ENCODE data around the gene GPR176. TPM values are rescaled to one million over a fixed set of nuclear protein-coding genes. Genes with fewer than 3 reads are reported as not detected.

Gene GPR176
- total RNA-seq, 1 donor from 2014 or later, result 21.1 TPM

- Mint-ChIP-seq H3K9me3 (ENCODE audit: unreplicated experiment) (no peaks in the 10 kb centered on the region), H3K27me3 (ENCODE audit: unreplicated experiment) (no peaks in the 10 kb centered on the region), H3K4me1 (ENCODE audit: unreplicated experiment) (peaks cover 40% of the 10 kb centered on the region), H3K27ac (ENCODE audit: unreplicated experiment) (peak overlapping the region; percentile 95), H3K4me3 (ENCODE audit: unreplicated experiment) (peak overlapping the region; percentile 95), H3K36me3 (ENCODE audit: unreplicated experiment) (no peaks in the 10 kb centered on the region)
- DNase-seq (ENCODE audit: extremely low spot score, unreplicated experiment), result no peak
- TF ChIP-seq, protein P1, sequence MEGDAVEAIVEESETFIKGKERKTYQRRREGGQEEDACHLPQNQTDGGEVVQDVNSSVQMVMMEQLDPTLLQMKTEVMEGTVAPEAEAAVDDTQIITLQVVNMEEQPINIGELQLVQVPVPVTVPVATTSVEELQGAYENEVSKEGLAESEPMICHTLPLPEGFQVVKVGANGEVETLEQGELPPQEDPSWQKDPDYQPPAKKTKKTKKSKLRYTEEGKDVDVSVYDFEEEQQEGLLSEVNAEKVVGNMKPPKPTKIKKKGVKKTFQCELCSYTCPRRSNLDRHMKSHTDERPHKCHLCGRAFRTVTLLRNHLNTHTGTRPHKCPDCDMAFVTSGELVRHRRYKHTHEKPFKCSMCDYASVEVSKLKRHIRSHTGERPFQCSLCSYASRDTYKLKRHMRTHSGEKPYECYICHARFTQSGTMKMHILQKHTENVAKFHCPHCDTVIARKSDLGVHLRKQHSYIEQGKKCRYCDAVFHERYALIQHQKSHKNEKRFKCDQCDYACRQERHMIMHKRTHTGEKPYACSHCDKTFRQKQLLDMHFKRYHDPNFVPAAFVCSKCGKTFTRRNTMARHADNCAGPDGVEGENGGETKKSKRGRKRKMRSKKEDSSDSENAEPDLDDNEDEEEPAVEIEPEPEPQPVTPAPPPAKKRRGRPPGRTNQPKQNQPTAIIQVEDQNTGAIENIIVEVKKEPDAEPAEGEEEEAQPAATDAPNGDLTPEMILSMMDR (IDR thresholded peaks at IDR 0.05), result no peak
Measured at GRCh38 chr15:39783244-39783820, 136.7 kb downstream of the GPR176 start.

DNA sequence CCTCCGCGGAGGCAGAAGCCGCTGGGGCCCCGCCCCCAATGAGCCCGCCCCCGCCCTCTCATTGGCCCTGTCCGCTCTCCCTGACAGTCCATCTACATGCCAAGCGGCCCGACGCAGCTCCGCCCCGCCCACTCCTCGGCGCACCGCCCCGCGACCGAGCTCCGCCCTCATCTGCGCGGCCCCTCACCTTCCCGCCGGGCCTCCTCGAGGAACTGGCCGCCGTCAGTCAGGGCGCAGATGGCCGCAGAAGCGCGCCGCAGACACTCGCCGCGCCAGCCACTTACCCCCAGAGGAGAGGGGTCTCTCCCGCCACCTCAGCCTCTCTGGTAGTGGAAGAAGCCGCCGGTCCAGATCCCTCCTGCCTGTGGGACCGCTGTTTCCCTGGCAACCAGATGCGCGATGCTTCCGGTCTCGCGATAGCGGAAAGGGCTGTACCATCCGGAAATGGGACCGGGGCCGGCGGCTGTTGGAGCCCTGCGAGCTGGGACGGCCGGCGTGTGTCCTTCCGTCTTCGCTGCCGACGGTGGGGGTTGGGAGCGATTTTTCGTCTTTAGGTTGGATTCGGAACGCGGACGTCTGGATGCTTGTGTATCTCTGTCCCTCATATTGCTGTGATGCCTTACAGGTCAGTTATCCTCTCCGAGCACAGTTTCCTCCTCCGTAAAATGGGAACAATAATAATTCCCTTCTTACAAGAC is 137.5 kb downstream of the GPR176 start, which contains the start of gene FSIP1:
Gene FSIP1 (minus strand): TSS at position 401 of the 698 bp plus-strand sequence. CDS start 6,317 bp downstream, outside the sequence.
- Mint-ChIP-seq H3K4me3 (ENCODE audit: unreplicated experiment) (peak within 1 kb of the TSS; percentile 95), H3K4me1 (ENCODE audit: unreplicated experiment) (peaks cover 33% of the 10 kb centered on the region), H3K27me3 (ENCODE audit: unreplicated experiment) (peaks cover 2% of the 10 kb centered on the region), H3K9me3 (ENCODE audit: unreplicated experiment) (no peaks in the 10 kb centered on the region), H3K36me3 (ENCODE audit: unreplicated experiment) (no peaks in the 10 kb centered on the region), H3K27ac (ENCODE audit: unreplicated experiment) (peak within 1 kb of the TSS; percentile 95)
- DNase-seq (ENCODE audit: extremely low spot score, unreplicated experiment), result peak; percentile 98
- TF ChIP-seq, protein P1 (IDR thresholded peaks at IDR 0.05), result no peak

- Mint-ChIP-seq H3K27ac (ENCODE audit: unreplicated experiment) (peak overlapping the region; percentile 95), H3K4me3 (ENCODE audit: unreplicated experiment) (peak overlapping the region; percentile 95), H3K4me1 (ENCODE audit: unreplicated experiment) (peaks cover 28% of the 10 kb centered on the region), H3K9me3 (ENCODE audit: unreplicated experiment) (no peaks in the 10 kb centered on the region), H3K36me3 (ENCODE audit: unreplicated experiment) (no peaks in the 10 kb centered on the region), H3K27me3 (ENCODE audit: unreplicated experiment) (peaks cover 8% of the 10 kb centered on the region)
- TF ChIP-seq, protein P1 (IDR thresholded peaks at IDR 0.05), result no peak
- no peak for DNase-seq (ENCODE audit: extremely low spot score, unreplicated experiment)
Measured at GRCh38 chr15:39781967-39782302, 138.1 kb downstream of the GPR176 start.

GRCh38 chr15:39781147-39781966 is 138.7 kb downstream of the GPR176 start:
- Mint-ChIP-seq H3K4me3 (ENCODE audit: unreplicated experiment) (peak overlapping the region; percentile 95), H3K9me3 (ENCODE audit: unreplicated experiment) (no peaks in the 10 kb centered on the region), H3K27ac (ENCODE audit: unreplicated experiment) (no peak overlapping the region), H3K4me1 (ENCODE audit: unreplicated experiment) (peaks cover 22% of the 10 kb centered on the region), H3K27me3 (ENCODE audit: unreplicated experiment) (peaks cover 8% of the 10 kb centered on the region), H3K36me3 (ENCODE audit: unreplicated experiment) (no peaks in the 10 kb centered on the region)
- DNase-seq (ENCODE audit: extremely low spot score, unreplicated experiment), result no peak
- TF ChIP-seq, protein P1 (IDR thresholded peaks at IDR 0.05), result no peak

DNA sequence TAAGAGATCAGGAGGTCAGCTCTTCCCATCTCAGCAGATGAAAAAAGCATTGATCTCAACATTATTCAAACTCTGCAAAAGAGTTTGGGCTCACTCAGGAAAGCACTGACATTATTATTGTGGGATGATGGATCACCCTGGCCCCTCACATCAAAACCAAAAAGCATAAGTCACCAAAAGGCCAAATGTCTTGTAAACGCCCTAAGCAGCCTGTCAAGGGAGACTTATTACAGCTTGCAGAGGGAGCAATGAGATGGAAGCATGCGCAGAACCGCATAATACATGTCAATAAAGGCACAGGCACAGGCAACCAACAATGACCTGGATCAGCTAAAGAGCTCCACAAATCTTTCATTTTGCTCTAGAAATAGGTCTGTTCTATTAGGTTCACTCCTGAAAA is 142.0 kb downstream of the GPR176 start:
- no peaks in the 10 kb centered on the region for H3K9me3 Mint-ChIP-seq (ENCODE audit: unreplicated experiment)

More for the DNA sequence above, 142.0 kb downstream of the GPR176 start:
- Mint-ChIP-seq H3K27ac (ENCODE audit: unreplicated experiment) (no peak overlapping the region), H3K27me3 (ENCODE audit: unreplicated experiment) (peaks cover 8% of the 10 kb centered on the region), H3K4me3 (ENCODE audit: unreplicated experiment) (no peak overlapping the region), H3K4me1 (ENCODE audit: unreplicated experiment) (peaks cover 6% of the 10 kb centered on the region), H3K36me3 (ENCODE audit: unreplicated experiment) (no peaks in the 10 kb centered on the region)
- TF ChIP-seq, protein P1 (IDR thresholded peaks at IDR 0.05), result no peak
- no peak for DNase-seq (ENCODE audit: extremely low spot score, unreplicated experiment)
